HCT116 (cell line): ENCODE data around the gene SMYD3. TPM values are rescaled to one million over a fixed set of nuclear protein-coding genes. Genes with fewer than 3 reads are reported as not detected.

Source experiments
- ATAC-seq: fragments of 200-7000 bp; cut with Tn5 transposase; 2 replicates; pipeline ENCODE4 v1.9.1; 2020; ENCODE audit warnings: mild to moderate bottlenecking, moderate library complexity
- BruUV-seq: library from RNA; stranded (reverse); fragments of 400-500 nt; replicated peaks from 2 replicates; lab custom pipeline; 2021; lab: Mats Ljungman, UMichigan
- CTCF ChIA-PET: fragments of 300-600 bp; sonication (Branson Sonifier 250); formaldehyde crosslinking; loops from one replicate; lab custom pipeline; 2021; ENCODE audit warnings: antibody characterized with exemption; lab: Charles Lee
- POLR2A ChIA-PET: fragments of 300-600, 350-600 bp; sonication (Branson Sonifier 250); formaldehyde crosslinking; loops from one replicate; lab custom pipeline; 2021; ENCODE audit warnings: antibody characterized with exemption; lab: Charles Lee
- RAD21 ChIA-PET, 2 experiments: fragments of 300-600 bp; sonication (Branson Sonifier 250); formaldehyde crosslinking; loops; one replicate each; lab custom pipeline; 2023; ENCODE audit warnings: low total read pairs in 2 of 2; ENCODE audit not compliant: uncharacterized antibody in 2 of 2, unreplicated experiment in 2 of 2, low non-redundant PET in 1 of 2; lab: Charles Lee
- DNase-seq: peaks from one replicate; pipeline ENCODE4 v3.0.0-alpha.2; 2010; ENCODE audit warnings: low read depth, low spot score
- H2AFZ ChIP-seq: fragments of 200-600 bp; shearing (Covaris generic), sonication (generic); 2 replicates; pipeline ENCODE4 v1.6.1; 2017; ENCODE audit warnings: low read depth, mixed run types, mixed read lengths, antibody characterized with exemption, low read length; ENCODE audit not compliant: poor library complexity, severe bottlenecking
- H3K27ac ChIP-seq: 2 replicates; pipeline ENCODE4 v1.5.1; 2012; ENCODE audit warnings: low read depth, low read length
- H3K27me3 ChIP-seq: fragments of 200-600 bp; sonication (generic); 2 replicates; pipeline ENCODE4 v1.6.1; 2016; ENCODE audit warnings: mixed run types, low read length, mixed read lengths; ENCODE audit not compliant: insufficient read depth
- H3K36me3 ChIP-seq, 2 experiments: fragments of 200-500 bp in 1 of 2; fragments of 200-600 bp in 1 of 2; sonication (Bioruptor generic) in 1 of 2; sonication (generic) in 1 of 2; 2 replicates each; pipeline versions ENCODE4 v1.5.1 to v1.6.1; 2014 to 2016; ENCODE audit warnings: low read length in 2 of 2, inconsistent platforms in 1 of 2, mixed read lengths in 1 of 2, mixed run types in 1 of 2; ENCODE audit not compliant: insufficient read depth in 2 of 2, control insufficient read depth in 1 of 2
- H3K4me1 ChIP-seq, 2 experiments: fragments of 200-600 bp in 1 of 2; sonication (generic) in 1 of 2; 2 replicates each; pipeline versions ENCODE4 v1.5.1 to v1.6.1; 2012 to 2017; ENCODE audit warnings: low read length in 2 of 2, inconsistent platforms in 1 of 2, mild to moderate bottlenecking in 1 of 2, mixed read lengths in 1 of 2, mixed run types in 1 of 2, moderate library complexity in 1 of 2; ENCODE audit not compliant: insufficient read depth in 2 of 2, control insufficient read depth in 1 of 2
- H3K4me2 ChIP-seq: fragments of 200-600 bp; sonication (generic); 2 replicates; pipeline ENCODE4 v1.6.1; 2017; ENCODE audit warnings: mixed run types, low read length, mixed read lengths
- H3K4me3 ChIP-seq, 2 experiments: fragments of 200-600 bp in 1 of 2; sonication (generic) in 1 of 2; replicated peaks in 1 of 2; 2 replicates each; pipeline ENCODE4 v1.5.1; 2011 to 2016; ENCODE audit warnings: low read length in 2 of 2, control low read depth in 1 of 2, low read depth in 1 of 2, mild to moderate bottlenecking in 1 of 2, mixed read lengths in 1 of 2, mixed run types in 1 of 2
- H3K79me2 ChIP-seq: fragments of 200-600 bp; sonication (generic); 2 replicates; pipeline ENCODE4 v1.6.1; 2017; ENCODE audit warnings: mild to moderate bottlenecking, mixed run types, low read length, moderate library complexity, mixed read lengths; ENCODE audit not compliant: insufficient read depth
- H3K9ac ChIP-seq: fragments of 200-600 bp; sonication (generic); 2 replicates; pipeline ENCODE4 v1.6.1; 2016; ENCODE audit warnings: low read length, mixed read lengths
- H3K9me2 ChIP-seq: fragments of 200-600 bp; sonication (generic), shearing (Covaris generic); 2 replicates; pipeline ENCODE4 v1.6.1; 2017; ENCODE audit warnings: mixed run types, mild to moderate bottlenecking, moderate library complexity; ENCODE audit not compliant: insufficient read depth
- H3K9me3 ChIP-seq, 2 experiments: fragments of 200-500 bp in 1 of 2; fragments of 200-600 bp in 1 of 2; sonication (Bioruptor generic) in 1 of 2; sonication (generic) in 1 of 2; 2 replicates each; pipeline ENCODE4 v1.6.1; 2014 to 2017; ENCODE audit warnings: low read length in 2 of 2, mixed read lengths in 2 of 2, inconsistent platforms in 1 of 2, low read depth in 1 of 2, mild to moderate bottlenecking in 1 of 2, mixed run types in 1 of 2, moderate library complexity in 1 of 2; ENCODE audit not compliant: control insufficient read depth in 1 of 2, insufficient read depth in 1 of 2
- H4K20me1 ChIP-seq: fragments of 200-600 bp; sonication (generic), shearing (Covaris generic); 2 replicates; pipeline ENCODE4 v1.6.1; 2017; ENCODE audit warnings: mixed run types, mild to moderate bottlenecking, moderate library complexity; ENCODE audit not compliant: insufficient read depth
- CBX3 ChIP-seq: IDR thresholded peaks from 2 replicates; pipeline ENCODE4 v1.6.1; 2012; ENCODE audit warnings: low read depth
- CEBPB ChIP-seq: IDR thresholded peaks from 2 replicates; pipeline ENCODE4 v1.6.1; 2012; ENCODE audit warnings: low read depth
- CTCF ChIP-seq, 3 experiments: fragments of 200-600 bp in 1 of 3; sonication (generic) in 1 of 3; IDR thresholded peaks in 2 of 3; conservative IDR thresholded peaks in 1 of 3; 2 replicates each; pipeline ENCODE4 v1.5.1; 2012 to 2017; ENCODE audit warnings: low read depth in 2 of 3, low read length in 2 of 3, antibody characterized with exemption in 1 of 3, borderline replicate concordance in 1 of 3, control low read depth in 1 of 3, mild to moderate bottlenecking in 1 of 3, mixed read lengths in 1 of 3, mixed run types in 1 of 3, moderate library complexity in 1 of 3; ENCODE audit not compliant: insufficient read depth in 1 of 3
- ELF1 ChIP-seq: IDR thresholded peaks from 2 replicates; pipeline ENCODE4 v1.6.1; 2012; ENCODE audit warnings: low read depth, borderline replicate concordance
- POLR2AphosphoS5 ChIP-seq: IDR thresholded peaks from 2 replicates; pipeline ENCODE4 v1.6.1; 2011; ENCODE audit warnings: mild to moderate bottlenecking, low read depth, low read length, moderate library complexity
- SIN3A ChIP-seq: IDR thresholded peaks from 2 replicates; pipeline ENCODE4 v1.6.1; 2012; ENCODE audit warnings: low read depth
- TCF7L2 ChIP-seq: IDR thresholded peaks from 2 replicates; pipeline ENCODE4 v1.7.0; 2011; ENCODE audit warnings: borderline replicate concordance, inconsistent platforms; ENCODE audit not compliant: insufficient read depth, insufficient read length; ENCODE audit errors: extremely low read depth
- YY1 ChIP-seq: IDR thresholded peaks from 2 replicates; pipeline ENCODE4 v1.6.1; 2011; ENCODE audit warnings: low read length, low read depth, moderate library complexity, mild to moderate bottlenecking; ENCODE audit not compliant: insufficient replicate concordance; ENCODE audit errors: extremely low read depth
- ZNF274 ChIP-seq: fragments of 200-500 bp; sonication (Bioruptor generic); IDR thresholded peaks from 2 replicates; pipeline ENCODE4 v1.6.1; 2014; ENCODE audit warnings: mild to moderate bottlenecking, low read depth, low read length, inconsistent platforms
- intact Hi-C: fragments of 100-400 bp; cut with micrococcal nuclease; formaldehyde crosslinking; loops from 2 replicates; pipeline ENCODE4 v1.10.0; 2022
- total RNA-seq: library from RNA; stranded (reverse); gene quantifications from one replicate; pipeline ENCODE4 v1.2.1, GENCODE V29; 2021; ENCODE audit not compliant: unreplicated experiment

The SMYD3 gene
- total RNA-seq, 1 experiment from 2014 or later = 33.6 TPM

DNA sequence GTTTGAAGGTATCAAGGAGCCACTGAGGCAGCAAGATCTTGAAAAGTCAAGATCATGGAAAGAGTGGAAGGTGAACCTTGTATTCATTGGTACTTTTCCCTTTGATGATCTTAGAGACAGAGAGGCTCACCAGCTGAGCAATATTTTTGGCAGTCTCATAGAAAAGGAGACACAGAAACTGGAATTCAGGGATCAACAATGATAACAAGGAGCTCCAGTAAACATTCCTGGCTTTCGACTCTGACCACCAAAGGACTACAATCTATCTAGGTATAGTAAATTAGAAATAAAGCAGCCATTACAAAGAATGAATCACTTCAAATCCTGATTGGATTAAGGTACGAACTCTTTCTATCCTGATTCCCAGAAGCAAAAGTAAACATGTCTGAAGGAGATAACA is 736.9 kb downstream of the SMYD3 start:
- Histone ChIP-seq H3K4me1 (no peaks in the 10 kb centered on the region), H3K79me2 (no peaks in the 10 kb centered on the region), H3K4me3 (no peak overlapping the region), H2AFZ (no peak overlapping the region), H3K4me2 (no peak overlapping the region), H3K27me3 (no peaks in the 10 kb centered on the region), H3K27ac (no peak overlapping the region), H3K9me3 (no peaks in the 10 kb centered on the region), H3K9me2 (no peaks in the 10 kb centered on the region), H3K36me3 (no peaks in the 10 kb centered on the region), H4K20me1 (no peaks in the 10 kb centered on the region), H3K9ac (no peak overlapping the region)
- TF ChIP-seq SIN3A = no peak
- TF ChIP-seq YY1 = no peak
- no peak for TF ChIP-seq CTCF (IDR thresholded peaks at IDR 0.05 in 2 of 3, conservative IDR thresholded peaks at IDR 0.05 in 1 of 3; ENCODE audit: borderline replicate concordance in 1 of 3, insufficient read depth in 1 of 3, low read depth in 2 of 3, low read length in 2 of 3)
- TF ChIP-seq CBX3 = no peak
- no peak for TF ChIP-seq POLR2AphosphoS5
- no peak for TF ChIP-seq ELF1
- TF ChIP-seq CEBPB = no peak
- no peak for TF ChIP-seq ZNF274
- no peak for TF ChIP-seq TCF7L2
- ATAC-seq = no peak
- DNase-seq = no peak
- ChIA-PET RAD21 (no interaction called here), CTCF (no interaction called here), POLR2A (no interaction called here)
- no TSS peak for BruUV-seq
- intact Hi-C loops = no loop called here
